Measurements from ENCODE around the gene TIMM50. TPM values are rescaled to one million over a fixed set of nuclear protein-coding genes. Genes with fewer than 3 reads are reported as not detected.
A peak's percentile ranks its signal among the peaks of the same experiment; 100 is the strongest.

The TIMM50 gene
- polyA plus RNA-seq, 1 donor from 2014 or later = 66.2 TPM

DNA sequence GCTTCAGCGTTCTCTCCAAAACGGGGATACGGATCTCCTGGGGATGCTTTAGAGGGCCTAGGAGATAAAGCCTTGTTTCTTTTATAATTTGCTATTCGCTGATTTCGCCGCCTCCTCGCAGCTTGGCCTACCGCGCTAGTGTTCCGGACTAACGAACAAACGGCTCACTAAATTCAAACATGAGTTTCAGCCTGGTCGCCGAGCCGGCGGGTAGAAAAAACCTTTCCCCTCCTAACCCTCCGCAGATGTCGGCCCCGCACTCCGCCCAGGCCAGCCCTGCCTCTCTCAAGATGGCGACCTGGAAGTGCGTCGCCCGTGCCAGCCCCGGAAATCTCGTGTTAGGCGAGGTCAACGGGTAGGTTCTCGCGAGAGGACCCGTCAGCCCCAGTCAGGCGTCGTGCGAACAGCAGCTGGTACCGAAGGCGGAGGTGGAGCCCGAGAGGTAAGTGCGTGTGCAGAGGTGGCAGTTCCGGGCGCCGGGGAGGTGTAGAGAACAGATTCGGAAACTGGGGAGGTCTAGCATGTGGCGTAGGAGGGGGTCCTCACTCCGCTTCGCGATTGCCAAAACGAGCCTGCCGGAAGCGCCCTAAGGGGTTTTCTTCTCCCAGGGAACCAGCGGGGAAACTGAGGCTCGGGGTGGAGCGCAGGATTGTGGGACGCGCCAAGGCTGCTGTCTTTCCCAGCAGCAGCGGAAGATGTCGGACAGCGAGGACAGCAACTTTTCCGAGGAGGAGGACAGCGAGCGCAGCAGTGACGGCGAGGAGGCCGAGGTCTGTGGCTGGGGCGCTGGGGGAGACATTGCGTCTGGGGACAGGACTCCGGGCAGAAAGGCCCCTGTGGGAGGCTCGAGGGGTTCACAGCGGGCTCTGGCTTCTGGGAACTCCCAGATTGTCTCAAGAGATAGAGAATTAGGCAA lies 35.2 kb upstream of the TIMM50 start, which contains the start of gene SUPT5H:
Gene SUPT5H (plus strand): TSS at position 387 of the 916 bp plus-strand sequence. CDS start 309 bp downstream, at position 696.
- Histone ChIP-seq H3K9ac (ENCODE audit: low read length) (peak within 1 kb of the TSS; percentile 97), H3K9me2 (ENCODE audit: insufficient read depth, low read length) (no peaks in the 10 kb centered on the region), H2AFZ (ENCODE audit: low read depth, low read length) (peak within 1 kb of the TSS; percentile 69), H3K27ac (ENCODE audit: low read length) (peak within 1 kb of the TSS; percentile 98), H3K4me2 (ENCODE audit: low read length) (peak within 1 kb of the TSS; percentile 97), H3F3A (ENCODE audit: insufficient read depth, low read length, poor library complexity, severe bottlenecking) (no peaks in the 10 kb centered on the region), H3K36me3 (ENCODE audit: insufficient read depth, low read length) (no peaks in the 10 kb centered on the region), H4K20me1 (ENCODE audit: insufficient read depth) (no peaks in the 10 kb centered on the region), H3K4me3 (ENCODE audit: low read length) (peak within 1 kb of the TSS; percentile 92), H3K27me3 (ENCODE audit: insufficient read depth, low read depth, low read length) (no peaks in the 10 kb centered on the region), H3K9me3 (ENCODE audit: low read length) (no peaks in the 10 kb centered on the region), H3K79me2 (replicated peaks; ENCODE audit: insufficient read depth, low read length) (peaks cover 48% of the 10 kb centered on the region)
- TF ChIP-seq RAD21 (conservative IDR thresholded peaks at IDR 0.05) (peak; percentile 41), MXI1 (conservative IDR thresholded peaks at IDR 0.05; ENCODE audit: poor library complexity, severe bottlenecking) (peak; percentile 92), POLR2AphosphoS5 (IDR thresholded peaks at IDR 0.05) (peak; percentile 99), EZH2 (IDR thresholded peaks at IDR 0.05; ENCODE audit: borderline replicate concordance, insufficient read depth, low read length, poor library complexity, severe bottlenecking) (no peak), TAF1 (IDR thresholded peaks at IDR 0.05; ENCODE audit: low read depth) (peak; percentile 93), SMC3 (conservative IDR thresholded peaks at IDR 0.05; ENCODE audit: poor library complexity) (peak; percentile 47), EP300 (conservative IDR thresholded peaks at IDR 0.05; ENCODE audit: poor library complexity, severe bottlenecking) (no peak)
- TF ChIP-seq, protein P1, sequence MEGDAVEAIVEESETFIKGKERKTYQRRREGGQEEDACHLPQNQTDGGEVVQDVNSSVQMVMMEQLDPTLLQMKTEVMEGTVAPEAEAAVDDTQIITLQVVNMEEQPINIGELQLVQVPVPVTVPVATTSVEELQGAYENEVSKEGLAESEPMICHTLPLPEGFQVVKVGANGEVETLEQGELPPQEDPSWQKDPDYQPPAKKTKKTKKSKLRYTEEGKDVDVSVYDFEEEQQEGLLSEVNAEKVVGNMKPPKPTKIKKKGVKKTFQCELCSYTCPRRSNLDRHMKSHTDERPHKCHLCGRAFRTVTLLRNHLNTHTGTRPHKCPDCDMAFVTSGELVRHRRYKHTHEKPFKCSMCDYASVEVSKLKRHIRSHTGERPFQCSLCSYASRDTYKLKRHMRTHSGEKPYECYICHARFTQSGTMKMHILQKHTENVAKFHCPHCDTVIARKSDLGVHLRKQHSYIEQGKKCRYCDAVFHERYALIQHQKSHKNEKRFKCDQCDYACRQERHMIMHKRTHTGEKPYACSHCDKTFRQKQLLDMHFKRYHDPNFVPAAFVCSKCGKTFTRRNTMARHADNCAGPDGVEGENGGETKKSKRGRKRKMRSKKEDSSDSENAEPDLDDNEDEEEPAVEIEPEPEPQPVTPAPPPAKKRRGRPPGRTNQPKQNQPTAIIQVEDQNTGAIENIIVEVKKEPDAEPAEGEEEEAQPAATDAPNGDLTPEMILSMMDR (IDR thresholded peaks at IDR 0.05; ENCODE audit: poor library complexity, severe bottlenecking) = peak; percentile 26
- TF ChIP-seq, protein P2, sequence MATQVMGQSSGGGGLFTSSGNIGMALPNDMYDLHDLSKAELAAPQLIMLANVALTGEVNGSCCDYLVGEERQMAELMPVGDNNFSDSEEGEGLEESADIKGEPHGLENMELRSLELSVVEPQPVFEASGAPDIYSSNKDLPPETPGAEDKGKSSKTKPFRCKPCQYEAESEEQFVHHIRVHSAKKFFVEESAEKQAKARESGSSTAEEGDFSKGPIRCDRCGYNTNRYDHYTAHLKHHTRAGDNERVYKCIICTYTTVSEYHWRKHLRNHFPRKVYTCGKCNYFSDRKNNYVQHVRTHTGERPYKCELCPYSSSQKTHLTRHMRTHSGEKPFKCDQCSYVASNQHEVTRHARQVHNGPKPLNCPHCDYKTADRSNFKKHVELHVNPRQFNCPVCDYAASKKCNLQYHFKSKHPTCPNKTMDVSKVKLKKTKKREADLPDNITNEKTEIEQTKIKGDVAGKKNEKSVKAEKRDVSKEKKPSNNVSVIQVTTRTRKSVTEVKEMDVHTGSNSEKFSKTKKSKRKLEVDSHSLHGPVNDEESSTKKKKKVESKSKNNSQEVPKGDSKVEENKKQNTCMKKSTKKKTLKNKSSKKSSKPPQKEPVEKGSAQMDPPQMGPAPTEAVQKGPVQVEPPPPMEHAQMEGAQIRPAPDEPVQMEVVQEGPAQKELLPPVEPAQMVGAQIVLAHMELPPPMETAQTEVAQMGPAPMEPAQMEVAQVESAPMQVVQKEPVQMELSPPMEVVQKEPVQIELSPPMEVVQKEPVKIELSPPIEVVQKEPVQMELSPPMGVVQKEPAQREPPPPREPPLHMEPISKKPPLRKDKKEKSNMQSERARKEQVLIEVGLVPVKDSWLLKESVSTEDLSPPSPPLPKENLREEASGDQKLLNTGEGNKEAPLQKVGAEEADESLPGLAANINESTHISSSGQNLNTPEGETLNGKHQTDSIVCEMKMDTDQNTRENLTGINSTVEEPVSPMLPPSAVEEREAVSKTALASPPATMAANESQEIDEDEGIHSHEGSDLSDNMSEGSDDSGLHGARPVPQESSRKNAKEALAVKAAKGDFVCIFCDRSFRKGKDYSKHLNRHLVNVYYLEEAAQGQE (IDR thresholded peaks at IDR 0.05; ENCODE audit: borderline replicate concordance) = peak; percentile 84

DNA sequence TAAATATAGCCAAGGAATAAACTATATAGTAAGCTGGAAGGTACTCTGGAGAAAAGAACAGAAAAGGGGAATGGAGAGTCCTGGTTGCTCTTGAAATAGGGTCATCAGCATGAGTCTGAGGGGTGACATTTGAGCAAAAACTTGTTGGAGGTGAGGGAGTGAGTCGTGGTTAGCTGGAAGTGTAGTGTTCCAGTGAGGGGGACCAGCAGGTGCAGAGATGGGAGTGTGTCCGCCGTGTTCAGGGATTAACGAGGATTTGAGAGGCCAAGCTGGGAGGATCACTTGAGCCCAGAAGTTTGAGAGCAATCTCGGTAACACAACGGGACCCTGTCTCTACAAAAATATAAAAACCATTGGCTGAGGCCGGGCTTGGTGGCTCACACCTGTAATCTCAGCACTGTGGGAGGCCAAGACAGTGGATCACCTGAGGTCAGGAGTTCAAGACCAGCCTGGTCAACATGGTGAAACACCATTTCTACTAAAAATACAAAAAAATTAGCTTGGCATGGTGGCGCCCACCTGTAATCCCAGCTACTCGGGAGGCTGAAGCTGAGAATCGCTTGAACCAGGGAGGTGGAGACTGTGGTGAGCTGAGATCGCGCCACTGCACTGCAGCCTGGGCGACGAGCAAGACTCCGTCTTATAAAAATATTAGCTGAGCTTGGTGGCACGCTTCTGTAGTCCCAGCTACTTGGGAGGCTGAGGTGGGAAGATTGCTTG lies 34.1 kb upstream of the TIMM50 start:
- no peaks in the 10 kb centered on the region for H3K9me2 ChIP-seq (ENCODE audit: insufficient read depth, low read length)
- no peak overlapping the region for H3K27ac ChIP-seq (ENCODE audit: low read length)
- peaks cover 54% of the 10 kb centered on the region for H3K79me2 ChIP-seq (replicated peaks; ENCODE audit: insufficient read depth, low read length)
- H3K4me3 ChIP-seq (ENCODE audit: low read length) = peak overlapping the region; percentile 92
- no peaks in the 10 kb centered on the region for H3K36me3 ChIP-seq (ENCODE audit: insufficient read depth, low read length)
- H3K27me3 ChIP-seq (ENCODE audit: insufficient read depth, low read depth, low read length) = no peaks in the 10 kb centered on the region
- H3K4me2 ChIP-seq (ENCODE audit: low read length) = peak overlapping the region; percentile 97
- TF ChIP-seq POLR2AphosphoS5 (IDR thresholded peaks at IDR 0.05) (no peak), TAF1 (IDR thresholded peaks at IDR 0.05; ENCODE audit: low read depth) (no peak), EZH2 (IDR thresholded peaks at IDR 0.05; ENCODE audit: borderline replicate concordance, insufficient read depth, low read length, poor library complexity, severe bottlenecking) (no peak), RAD21 (conservative IDR thresholded peaks at IDR 0.05) (no peak), MXI1 (conservative IDR thresholded peaks at IDR 0.05; ENCODE audit: poor library complexity, severe bottlenecking) (no peak), EP300 (conservative IDR thresholded peaks at IDR 0.05; ENCODE audit: poor library complexity, severe bottlenecking) (no peak), SMC3 (conservative IDR thresholded peaks at IDR 0.05; ENCODE audit: poor library complexity) (no peak)
- TF ChIP-seq, protein P1 (IDR thresholded peaks at IDR 0.05; ENCODE audit: poor library complexity, severe bottlenecking) = no peak
- TF ChIP-seq, protein P2 (IDR thresholded peaks at IDR 0.05; ENCODE audit: borderline replicate concordance) = no peak
- no peak overlapping the region for H2AFZ ChIP-seq (ENCODE audit: low read depth, low read length)
- no peaks in the 10 kb centered on the region for H3F3A ChIP-seq (ENCODE audit: insufficient read depth, low read length, poor library complexity, severe bottlenecking)
- H3K9ac ChIP-seq (ENCODE audit: low read length) = peak overlapping the region; percentile 97
- H4K20me1 ChIP-seq (ENCODE audit: insufficient read depth) = no peaks in the 10 kb centered on the region
- no peaks in the 10 kb centered on the region for H3K9me3 ChIP-seq (ENCODE audit: low read length)

Measured in neural cell (in vitro differentiated cells).